ENCODE measurements around the gene OXA1L. TPM values are rescaled to one million over a fixed set of nuclear protein-coding genes. Genes with fewer than 3 reads are reported as not detected.

OXA1L gene
- total and polyA plus RNA-seq, 2 experiments from 2014 or later: 61.7 to 91.7 TPM

GRCh38 chr14:22801716-22802115, 35.2 kb downstream of the OXA1L start (continued):
- TF ChIP-seq REST (IDR thresholded peaks at IDR 0.05; ENCODE audit: unreplicated experiment) (no peak), CREB1 (CRISPR knock-in tag; IDR thresholded peaks at IDR 0.05; ENCODE audit: low read depth) (no peak), NANOG (IDR thresholded peaks at IDR 0.05; ENCODE audit: borderline replicate concordance) (no peak), EZH2 (IDR thresholded peaks at IDR 0.05; ENCODE audit: low read depth, unreplicated experiment) (no peak), POLR2AphosphoS5 (IDR thresholded peaks at IDR 0.05; ENCODE audit: low read depth) (no peak), EZH2phosphoT487 (IDR thresholded peaks at IDR 0.05; ENCODE audit: unreplicated experiment) (no peak), ZNF114 (CRISPR knock-in tag; IDR thresholded peaks at IDR 0.05) (no peak), STAT1 (IDR thresholded peaks at IDR 0.05; ENCODE audit: unreplicated experiment) (no peak), ZNF331 (CRISPR knock-in tag; IDR thresholded peaks at IDR 0.05; ENCODE audit: low read depth) (no peak), ETS1 (IDR thresholded peaks at IDR 0.05) (no peak), JUNB (IDR thresholded peaks at IDR 0.05; ENCODE audit: unreplicated experiment) (no peak)

- no peaks in the 10 kb centered on the region for H3K27me3 ChIP-seq (ENCODE audit: insufficient read depth)
- Mint-ChIP-seq H3K27ac (no peak overlapping the region), H3K4me3 (no peak overlapping the region), H3K9me3 (no peaks in the 10 kb centered on the region), H3K36me3 (ENCODE audit: low read depth) (no peaks in the 10 kb centered on the region), H3K27me3 (ENCODE audit: insufficient read depth, low read depth, poor library complexity) (peaks cover 4% of the 10 kb centered on the region), H3K4me1 (peaks cover 6% of the 10 kb centered on the region)
- H4K20me1 ChIP-seq (replicated peaks; ENCODE audit: insufficient read depth): no peaks in the 10 kb centered on the region
- DNase-seq (ENCODE audit: low spot score): no peak
- H3K27ac ChIP-seq (ENCODE audit: low read depth): no peak overlapping the region
- ATAC-seq: no peak
- no peak overlapping the region for H3K4me2 ChIP-seq
- peaks cover 5% of the 10 kb centered on the region; the same call in 1 of the 2 replicates for H3K9me2 ChIP-seq (ENCODE audit: insufficient read depth)
- peaks cover 6% of the 10 kb centered on the region for H3K4me1 ChIP-seq (ENCODE audit: insufficient read depth)
- H3F3A ChIP-seq (replicated peaks; ENCODE audit: low read depth): no peaks in the 10 kb centered on the region; the same call in 1 of the 2 replicates
- H3K79me2 ChIP-seq (replicated peaks; ENCODE audit: insufficient read depth): no peaks in the 10 kb centered on the region
- no peak overlapping the region for H3K4me3 ChIP-seq
- H3K36me3 ChIP-seq (ENCODE audit: insufficient read depth): no peaks in the 10 kb centered on the region
- H2AFZ ChIP-seq: no peak overlapping the region
- TF ChIP-seq STAT1 (IDR thresholded peaks at IDR 0.05; ENCODE audit: unreplicated experiment): no peak
- no peak for TF ChIP-seq EZH2 (IDR thresholded peaks at IDR 0.05; ENCODE audit: low read depth, unreplicated experiment)
- TF ChIP-seq POLR2AphosphoS5 (IDR thresholded peaks at IDR 0.05; ENCODE audit: low read depth): no peak
- no peak for TF ChIP-seq ZNF462 (CRISPR knock-in tag; IDR thresholded peaks at IDR 0.05)
Measured at GRCh38 chr14:22802860-22803686, 36.6 kb downstream of the OXA1L start.
